ENCODE results near the gene PARM1. TPM values are rescaled to one million over a fixed set of nuclear protein-coding genes. Genes with fewer than 3 reads are reported as not detected.

Gene PARM1
- total RNA-seq, 4 donors from 2014 or later: 12.9 to 25.7 (median 24.1) TPM

DNA sequence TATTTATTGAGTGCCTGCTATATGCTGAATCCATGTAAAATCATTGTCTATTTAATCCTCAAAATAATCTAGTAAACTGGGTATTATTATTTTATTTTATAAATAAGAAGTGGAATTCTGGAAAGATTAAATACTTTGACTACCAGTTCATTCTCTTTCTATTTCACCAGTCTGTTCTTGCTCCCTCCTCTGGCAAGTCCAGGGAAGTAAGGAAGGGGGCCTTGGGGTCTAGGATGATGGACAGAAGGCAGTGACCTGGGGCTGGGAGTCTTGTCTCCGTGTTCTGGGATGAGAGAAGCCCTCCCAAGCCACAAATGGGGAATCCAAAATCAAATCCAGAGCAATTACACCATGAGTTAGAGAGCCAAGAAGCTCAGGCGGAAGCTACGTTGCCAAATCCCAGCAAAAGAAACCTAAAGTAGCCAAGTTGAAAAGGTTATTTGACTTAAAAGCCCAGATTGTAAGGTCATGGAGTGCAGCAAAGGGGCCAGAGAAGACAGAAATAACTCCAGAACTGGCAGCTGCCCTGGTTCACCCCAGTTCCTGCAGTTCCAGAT is 28.3 kb upstream of the PARM1 start:
- Histone ChIP-seq H3K4me1 (no peaks in the 10 kb centered on the region), H3K27me3 (no peaks in the 10 kb centered on the region), H3K9me3 (no peaks in the 10 kb centered on the region), H3K27ac (replicated peaks in 1 of 4) (no peak overlapping the region), H3K36me3 (no peaks in the 10 kb centered on the region), H3K4me3 (no peak overlapping the region)
- intact Hi-C loops (cut with DNase I): no loop called here
- 67% methylated on average over 3 of the region's 3 CpGs for WGBS
- no peak for DNase-seq (ENCODE audit: extremely low spot score)
- TF ChIP-seq EP300 (IDR thresholded peaks at IDR 0.05): no peak
- TF ChIP-seq POLR2A (IDR thresholded peaks at IDR 0.05; ENCODE audit: low read depth): no peak
- no peak for TF ChIP-seq POLR2AphosphoS5 (IDR thresholded peaks at IDR 0.05)

- H3K4me1 ChIP-seq: no peaks in the 10 kb centered on the region
- H3K36me3 ChIP-seq: no peaks in the 10 kb centered on the region
- H3K9me3 ChIP-seq: no peaks in the 10 kb centered on the region
- TF ChIP-seq POLR2A (IDR thresholded peaks at IDR 0.05; ENCODE audit: low read depth) (no peak), EP300 (IDR thresholded peaks at IDR 0.05) (no peak), POLR2AphosphoS5 (IDR thresholded peaks at IDR 0.05) (no peak)
- TF ChIP-seq, protein P1, sequence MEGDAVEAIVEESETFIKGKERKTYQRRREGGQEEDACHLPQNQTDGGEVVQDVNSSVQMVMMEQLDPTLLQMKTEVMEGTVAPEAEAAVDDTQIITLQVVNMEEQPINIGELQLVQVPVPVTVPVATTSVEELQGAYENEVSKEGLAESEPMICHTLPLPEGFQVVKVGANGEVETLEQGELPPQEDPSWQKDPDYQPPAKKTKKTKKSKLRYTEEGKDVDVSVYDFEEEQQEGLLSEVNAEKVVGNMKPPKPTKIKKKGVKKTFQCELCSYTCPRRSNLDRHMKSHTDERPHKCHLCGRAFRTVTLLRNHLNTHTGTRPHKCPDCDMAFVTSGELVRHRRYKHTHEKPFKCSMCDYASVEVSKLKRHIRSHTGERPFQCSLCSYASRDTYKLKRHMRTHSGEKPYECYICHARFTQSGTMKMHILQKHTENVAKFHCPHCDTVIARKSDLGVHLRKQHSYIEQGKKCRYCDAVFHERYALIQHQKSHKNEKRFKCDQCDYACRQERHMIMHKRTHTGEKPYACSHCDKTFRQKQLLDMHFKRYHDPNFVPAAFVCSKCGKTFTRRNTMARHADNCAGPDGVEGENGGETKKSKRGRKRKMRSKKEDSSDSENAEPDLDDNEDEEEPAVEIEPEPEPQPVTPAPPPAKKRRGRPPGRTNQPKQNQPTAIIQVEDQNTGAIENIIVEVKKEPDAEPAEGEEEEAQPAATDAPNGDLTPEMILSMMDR (IDR thresholded peaks at IDR 0.05): no peak
- no peak overlapping the region for H3K27ac ChIP-seq (replicated peaks in 1 of 4)
- H3K27me3 ChIP-seq: no peaks in the 10 kb centered on the region
- DNase-seq (ENCODE audit: extremely low spot score): no peak
- 57% methylated on average over 2 of the region's 2 CpGs for WGBS
- H3K4me3 ChIP-seq: no peak overlapping the region
- intact Hi-C loops (cut with DNase I): no loop called here
Measured at GRCh38 chr4:74906771-74907170, 26.1 kb upstream of the PARM1 start.

DNA sequence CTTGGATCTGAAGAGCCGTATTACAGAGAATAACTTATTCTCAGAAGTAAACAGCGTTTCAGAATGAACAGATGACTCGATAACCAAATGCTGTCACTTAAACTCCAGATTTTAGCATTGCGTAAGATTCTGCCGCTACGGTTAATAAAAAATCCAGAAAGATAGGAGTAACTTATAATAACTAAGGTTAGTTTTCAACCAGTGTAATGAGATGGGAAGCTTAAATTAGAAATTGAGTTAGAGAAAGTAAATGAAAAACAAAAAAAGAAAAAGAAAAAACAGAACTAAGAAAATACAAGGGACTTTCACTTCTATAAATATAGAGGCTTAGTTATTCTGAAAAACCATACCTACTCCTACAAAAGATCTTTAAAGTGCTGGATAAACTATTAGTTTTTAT is 13.1 kb upstream of the PARM1 start:
- H3K36me3 ChIP-seq: no peaks in the 10 kb centered on the region
- TF ChIP-seq POLR2A (IDR thresholded peaks at IDR 0.05; ENCODE audit: low read depth) (no peak), POLR2AphosphoS5 (IDR thresholded peaks at IDR 0.05) (no peak), EP300 (IDR thresholded peaks at IDR 0.05) (no peak)
- TF ChIP-seq, protein P1 (IDR thresholded peaks at IDR 0.05): no peak
- no peak for DNase-seq (ENCODE audit: extremely low spot score)
- H3K4me3 ChIP-seq: no peak overlapping the region
- H3K4me1 ChIP-seq: peaks cover 0 to 9% (median 5%) of the 10 kb centered on the region in 4 donors
- H3K9me3 ChIP-seq: no peaks in the 10 kb centered on the region
- no peaks in the 10 kb centered on the region for H3K27me3 ChIP-seq
- no peak overlapping the region for H3K27ac ChIP-seq (replicated peaks in 1 of 4)
- 67% methylated on average over 6 of the region's 6 CpGs for WGBS
- intact Hi-C loops (cut with DNase I): no loop called here

- no peak for DNase-seq (ENCODE audit: extremely low spot score)
- H3K4me3 ChIP-seq: no peak overlapping the region
- TF ChIP-seq POLR2A (IDR thresholded peaks at IDR 0.05; ENCODE audit: low read depth) (no peak), EP300 (IDR thresholded peaks at IDR 0.05) (no peak), POLR2AphosphoS5 (IDR thresholded peaks at IDR 0.05) (no peak)
- TF ChIP-seq, protein P1 (IDR thresholded peaks at IDR 0.05): no peak
- no peak overlapping the region for H3K27ac ChIP-seq (replicated peaks in 1 of 4)
- H3K4me1 ChIP-seq: peaks cover 0 to 9% (median 5%) of the 10 kb centered on the region in 4 donors
- WGBS: 81% methylated on average over 3 of the region's 3 CpGs
- intact Hi-C loops (cut with DNase I): no loop called here
- no peaks in the 10 kb centered on the region for H3K9me3 ChIP-seq
- no peaks in the 10 kb centered on the region for H3K36me3 ChIP-seq
- H3K27me3 ChIP-seq: no peaks in the 10 kb centered on the region
Measured at GRCh38 chr4:74920704-74921103, 12.2 kb upstream of the PARM1 start.

DNA sequence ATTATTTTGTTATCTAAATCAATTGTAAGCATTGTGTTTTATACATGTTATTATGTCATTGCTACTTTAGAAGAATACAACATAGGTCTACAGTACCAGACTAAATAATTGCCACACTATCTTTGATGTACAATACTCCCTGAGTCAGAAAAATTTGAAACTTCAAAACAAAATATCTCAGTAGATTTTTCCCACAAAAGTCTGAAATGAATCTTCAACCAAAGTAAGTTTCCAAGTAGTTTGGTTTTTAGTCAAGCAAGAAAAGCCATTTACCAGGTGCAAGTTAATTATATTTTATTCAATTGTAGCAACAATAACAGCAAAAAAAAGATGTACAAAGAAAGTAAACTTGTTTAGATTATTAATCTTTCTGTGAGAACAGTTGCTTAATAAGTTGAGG is 11.4 kb upstream of the PARM1 start:
- intact Hi-C loops (cut with DNase I): no loop called here
- DNase-seq (ENCODE audit: extremely low spot score): no peak
- no peak overlapping the region for H3K4me3 ChIP-seq
- H3K27ac ChIP-seq (replicated peaks in 1 of 4): no peak overlapping the region
- no peaks in the 10 kb centered on the region for H3K36me3 ChIP-seq
- peaks cover 0 to 9% (median 5%) of the 10 kb centered on the region in 4 donors for H3K4me1 ChIP-seq
- no peaks in the 10 kb centered on the region for H3K9me3 ChIP-seq
- TF ChIP-seq POLR2A (IDR thresholded peaks at IDR 0.05; ENCODE audit: low read depth) (no peak), POLR2AphosphoS5 (IDR thresholded peaks at IDR 0.05) (no peak), EP300 (IDR thresholded peaks at IDR 0.05) (no peak)
- TF ChIP-seq, protein P1 (IDR thresholded peaks at IDR 0.05): no peak
- H3K27me3 ChIP-seq: no peaks in the 10 kb centered on the region

All from esophagus muscularis mucosa (tissue), 4 donors.